IMR-90 (cell line): ENCODE data around the gene COL6A6. TPM values are rescaled to one million over a fixed set of nuclear protein-coding genes. Genes with fewer than 3 reads are reported as not detected.

ENCODE experiments used
- ATAC-seq: fragments of 200-7000 bp; cut with Tn5 transposase; 2 replicates; pipeline ENCODE4 v1.9.1; 2020; ENCODE audit warnings: low read depth, mild to moderate bottlenecking, moderate library complexity
- BruUV-seq: library from RNA; stranded (reverse); fragments of 400-500 nt; replicated peaks from 2 replicates; lab custom pipeline; 2021; lab: Mats Ljungman, UMichigan
- CTCF ChIA-PET: fragments of 300-600 bp; formaldehyde crosslinking; extraction: SDS; loops from one replicate; lab custom pipeline; 2021; ENCODE audit warnings: antibody characterized with exemption; lab: Yijun Ruan, JAX
- POLR2A ChIA-PET: fragments of 300-600 bp; sonication (Branson Sonifier 250); formaldehyde crosslinking; loops from one replicate; lab custom pipeline; 2022; ENCODE audit warnings: antibody characterized with exemption; ENCODE audit not compliant: unreplicated experiment; lab: Charles Lee
- DNase-seq: peaks from one replicate; pipeline ENCODE4 v3.0.0; 2013
- H2AFZ ChIP-seq: replicated peaks from 2 replicates; pipeline ENCODE3; 2013; ENCODE audit warnings: low read length, mild to moderate bottlenecking; ENCODE audit not compliant: poor library complexity
- H2AK5ac ChIP-seq: 2 replicates; pipeline ENCODE4 v1.6.1; 2013; ENCODE audit warnings: low read depth, low read length, inconsistent platforms
- H2AK9ac ChIP-seq: replicated peaks from 2 replicates; pipeline ENCODE3; 2013; ENCODE audit warnings: mild to moderate bottlenecking, low read depth, low read length, moderate library complexity; ENCODE audit not compliant: poor library complexity
- H2BK120ac ChIP-seq: 2 replicates; pipeline ENCODE4 v1.6.1; 2013; ENCODE audit warnings: low read depth, low read length, inconsistent platforms
- H2BK15ac ChIP-seq: 3 replicates; pipeline ENCODE4 v1.6.1; 2013; ENCODE audit warnings: low read depth, low read length, inconsistent platforms
- H2BK20ac ChIP-seq: 2 replicates; pipeline ENCODE4 v1.6.1; 2013; ENCODE audit warnings: low read depth, mild to moderate bottlenecking, inconsistent platforms, low read length, moderate library complexity
- H2BK5ac ChIP-seq: 2 replicates; pipeline ENCODE4 v1.6.1; 2013; ENCODE audit warnings: mild to moderate bottlenecking, low read depth, low read length, inconsistent platforms; ENCODE audit not compliant: poor library complexity, severe bottlenecking
- H3K14ac ChIP-seq: replicated peaks from 2 replicates; pipeline ENCODE4 v1.6.1; 2013; ENCODE audit warnings: low read depth, low read length, inconsistent platforms
- H3K18ac ChIP-seq: 2 replicates; pipeline ENCODE4 v1.6.1; 2013; ENCODE audit warnings: low read depth, low read length, control low read depth
- H3K23ac ChIP-seq: 2 replicates; pipeline ENCODE4 v1.6.1; 2013; ENCODE audit warnings: low read depth, low read length, inconsistent platforms
- H3K27ac ChIP-seq: 2 replicates; pipeline ENCODE4 v1.5.1; 2013; ENCODE audit warnings: mild to moderate bottlenecking, control low read depth, low read length; ENCODE audit not compliant: insufficient read depth
- H3K27me3 ChIP-seq: 2 replicates; pipeline ENCODE4 v1.6.1; 2013; ENCODE audit warnings: low read length; ENCODE audit not compliant: control insufficient read depth, insufficient read depth
- H3K36me3 ChIP-seq: 2 replicates; pipeline ENCODE4 v1.6.1; 2013; ENCODE audit warnings: low read length, mixed read lengths; ENCODE audit not compliant: control insufficient read depth, insufficient read depth
- H3K4ac ChIP-seq: 2 replicates; pipeline ENCODE4 v1.6.1; 2013; ENCODE audit warnings: low read depth, low read length, inconsistent platforms
- H3K4me1 ChIP-seq: 2 replicates; pipeline ENCODE4 v1.6.1; 2013; ENCODE audit warnings: low read length, mixed read lengths; ENCODE audit not compliant: control insufficient read depth, insufficient read depth
- H3K4me2 ChIP-seq: 2 replicates; pipeline ENCODE4 v1.6.1; 2013; ENCODE audit warnings: low read depth, mild to moderate bottlenecking, control low read depth, low read length, moderate library complexity
- H3K4me3 ChIP-seq: 2 replicates; pipeline ENCODE4 v1.5.1; 2013; ENCODE audit warnings: low read depth, mild to moderate bottlenecking, control low read depth, low read length, moderate library complexity; ENCODE audit not compliant: insufficient read depth
- H3K56ac ChIP-seq: 2 replicates; pipeline ENCODE4 v1.6.1; 2013; ENCODE audit warnings: low read length, inconsistent platforms; ENCODE audit not compliant: insufficient read depth; ENCODE audit errors: extremely low read depth
- H3K79me1 ChIP-seq, 2 experiments: 2 replicates each; pipeline ENCODE4 v1.6.1; 2013; ENCODE audit warnings: low read length in 2 of 2, inconsistent platforms in 1 of 2, low read depth in 1 of 2
- H3K9ac ChIP-seq: 2 replicates; pipeline ENCODE4 v1.6.1; 2013; ENCODE audit warnings: low read depth, low read length, control low read depth
- H3K9me1 ChIP-seq: 2 replicates; pipeline ENCODE4 v1.6.1; 2013; ENCODE audit warnings: low read length, inconsistent platforms; ENCODE audit not compliant: insufficient read depth
- H3K9me3 ChIP-seq: 2 replicates; pipeline ENCODE4 v1.6.1; 2013; ENCODE audit warnings: low read length; ENCODE audit not compliant: control insufficient read depth, insufficient read depth
- H4K20me1 ChIP-seq: 2 replicates; pipeline ENCODE4 v1.6.1; 2013; ENCODE audit warnings: low read length, inconsistent platforms; ENCODE audit not compliant: insufficient read depth
- H4K5ac ChIP-seq: 2 replicates; pipeline ENCODE4 v1.6.1; 2013; ENCODE audit warnings: mild to moderate bottlenecking, low read depth, low read length, control low read depth
- H4K8ac ChIP-seq, 2 experiments: 2 replicates each; pipeline ENCODE4 v1.6.1; 2013; ENCODE audit warnings: low read depth in 2 of 2, low read length in 2 of 2, control low read depth in 1 of 2, inconsistent platforms in 1 of 2
- H4K91ac ChIP-seq: 2 replicates; pipeline ENCODE4 v1.6.1; 2013; ENCODE audit warnings: low read depth, low read length, inconsistent platforms; ENCODE audit not compliant: insufficient read depth
- BHLHE40 ChIP-seq: fragments of 150-350 bp; IDR thresholded peaks from 2 replicates; pipeline ENCODE4 v1.6.1; 2016; ENCODE audit warnings: mild to moderate bottlenecking, low read depth, low read length
- CEBPB ChIP-seq: IDR thresholded peaks from 2 replicates; pipeline ENCODE4 v1.6.1; 2012; ENCODE audit warnings: low read depth, low read length, improper control_type of control experiment
- CHD1 ChIP-seq: IDR thresholded peaks from 2 replicates; pipeline ENCODE4 v1.6.1; 2012; ENCODE audit warnings: low read depth, low read length, improper control_type of control experiment
- CTCF ChIP-seq: conservative IDR thresholded peaks from 2 replicates; pipeline ENCODE4 v1.5.1; 2012; ENCODE audit warnings: mild to moderate bottlenecking, low read depth, low read length, improper control_type of control experiment
- ELK1 ChIP-seq: fragments of 150-350 bp; IDR thresholded peaks from 2 replicates; pipeline ENCODE4 v1.6.1; 2016; ENCODE audit warnings: low read depth, mild to moderate bottlenecking, low read length, moderate library complexity, borderline replicate concordance
- FOS ChIP-seq: fragments of 150-350 bp; IDR thresholded peaks from 2 replicates; pipeline ENCODE4 v1.6.1; 2016; ENCODE audit warnings: low read depth, low read length
- MAFK ChIP-seq: IDR thresholded peaks from 2 replicates; pipeline ENCODE4 v1.6.1; 2012; ENCODE audit warnings: low read depth, low read length, improper control_type of control experiment
- MAZ ChIP-seq: IDR thresholded peaks from 2 replicates; pipeline ENCODE4 v1.6.1; 2012; ENCODE audit warnings: low read depth, mild to moderate bottlenecking, low read length, improper control_type of control experiment, moderate library complexity, borderline replicate concordance
- MXI1 ChIP-seq: IDR thresholded peaks from 2 replicates; pipeline ENCODE4 v1.6.1; 2012; ENCODE audit warnings: low read depth, mild to moderate bottlenecking, low read length, moderate library complexity, borderline replicate concordance
- NFE2L2 ChIP-seq: fragments of 150-350 bp; IDR thresholded peaks from 2 replicates; pipeline ENCODE4 v1.6.1; 2016; ENCODE audit warnings: low read depth, mild to moderate bottlenecking, low read length
- POLR2A ChIP-seq: IDR thresholded peaks from 2 replicates; pipeline ENCODE4 v1.6.1; 2012; ENCODE audit warnings: mild to moderate bottlenecking, low read depth, low read length
- RAD21 ChIP-seq: IDR thresholded peaks from 2 replicates; pipeline ENCODE4 v1.6.1; 2012; ENCODE audit warnings: low read length, improper control_type of control experiment
- RCOR1 ChIP-seq: IDR thresholded peaks from 2 replicates; pipeline ENCODE4 v1.6.1; 2012; ENCODE audit warnings: mild to moderate bottlenecking, low read length, improper control_type of control experiment; ENCODE audit not compliant: insufficient replicate concordance
- RFX5 ChIP-seq: IDR thresholded peaks from 2 replicates; pipeline ENCODE4 v1.8.0; 2012; ENCODE audit warnings: low read depth, mild to moderate bottlenecking, low read length, moderate library complexity
- SMC3 ChIP-seq: fragments of 150-350 bp; IDR thresholded peaks from 2 replicates; pipeline ENCODE4 v1.6.1; 2016; ENCODE audit warnings: low read depth, mild to moderate bottlenecking, antibody characterized with exemption, low read length, moderate library complexity
- WGBS, 2 experiments: methylation state at CpG; one replicate each; pipeline versions ENCODE4 v1.1.5 to v1.1.7; 2013; ENCODE audit warnings: missing lambda C conversion rate in 2 of 2; ENCODE audit not compliant: insufficient read length in 1 of 2; ENCODE audit errors: extremely low coverage in 2 of 2; 5-methylcytosine and 5-hydroxymethylcytosine counted together
- dilution Hi-C: fragments of 300-500 bp; cut with HindIII; formaldehyde crosslinking; loops from one replicate; pipeline ENCODE4 v1.14.3; 2018; ENCODE audit warnings: low sequenced_read_pairs; ENCODE audit not compliant: unreplicated experiment
- in situ Hi-C: fragments of 300-500 bp; cut with MboI; formaldehyde crosslinking; loops from 3 replicates; pipeline ENCODE4 v1.14.3; 2019; ENCODE audit warnings: low sequenced_read_pairs, inconsistent platforms, mixed read lengths
- intact Hi-C: fragments of 100-400 bp; cut with micrococcal nuclease; formaldehyde crosslinking; loops from 2 replicates; pipeline ENCODE4 v1.10.0; 2022
- polyA plus RNA-seq, 3 experiments: library from polyadenylated mRNA; depleted of rRNA; stranded (reverse); fragments of >200 nt; gene quantifications; 2 replicates each; pipeline ENCODE4 v1.2.3, GENCODE V29; 2012; ENCODE audit warnings: low replicate concordance in 1 of 3
- total RNA-seq: library from RNA; depleted of rRNA; stranded (reverse); fragments of >200 nt; gene quantifications from 2 replicates; pipeline ENCODE4 v1.2.3, GENCODE V29; 2012
- TF ChIP-seq, protein P1 (sequence below): fragments of 150-350 bp; IDR thresholded peaks from 2 replicates; pipeline ENCODE4 v1.6.1; 2017; ENCODE audit warnings: mild to moderate bottlenecking, antibody characterized with exemption, low read length, low read depth

Gene COL6A6
- total and polyA plus RNA-seq, 2 of the 4 experiments (the other 2 are of a cell fraction): not detected

DNA sequence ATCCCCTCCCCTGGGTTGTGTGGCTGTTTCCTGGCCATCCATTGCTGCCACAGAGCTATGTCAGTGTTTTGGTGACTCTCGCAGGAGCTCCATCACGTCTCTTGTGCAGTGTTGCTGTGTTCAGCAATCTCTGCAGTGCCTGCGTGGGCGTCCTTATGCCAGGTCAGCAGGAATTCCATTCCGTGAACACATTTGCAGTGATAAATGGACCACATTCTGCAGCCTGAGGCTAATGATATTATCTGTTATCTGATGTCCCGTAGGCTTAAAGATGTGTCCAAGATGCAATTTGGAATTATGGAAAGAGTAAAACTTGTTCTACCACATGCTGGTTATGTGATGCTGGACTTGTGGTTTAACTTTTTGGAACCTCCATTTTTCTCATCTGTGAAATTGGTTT lies 25.5 kb upstream of the COL6A6 start:
- Histone ChIP-seq H3K56ac (no peak overlapping the region), H4K91ac (no peak overlapping the region), H3K9me1 (no peaks in the 10 kb centered on the region), H3K9ac (no peak overlapping the region), H2AFZ (no peak overlapping the region), H3K4me3 (no peak overlapping the region), H2BK20ac (no peak overlapping the region), H3K9me3 (no peaks in the 10 kb centered on the region), H3K4ac (no peak overlapping the region), H3K14ac (no peak overlapping the region), H3K4me1 (no peaks in the 10 kb centered on the region), H3K18ac (no peak overlapping the region), H2BK120ac (no peak overlapping the region), H3K23ac (no peak overlapping the region), H3K27ac (no peak overlapping the region), H4K20me1 (no peaks in the 10 kb centered on the region), H4K5ac (no peak overlapping the region), H2AK5ac (no peak overlapping the region), H2AK9ac (peak overlapping the region; percentile 63), H3K79me1 (no peaks in the 10 kb centered on the region), H2BK15ac (no peak overlapping the region), H2BK5ac (no peak overlapping the region), H3K4me2 (no peak overlapping the region), H4K8ac (no peak overlapping the region), H3K27me3 (no peaks in the 10 kb centered on the region), H3K36me3 (no peaks in the 10 kb centered on the region)
- TF ChIP-seq FOS (no peak), RAD21 (no peak), RCOR1 (no peak), NFE2L2 (no peak), CHD1 (no peak), POLR2A (no peak), CTCF (no peak), ELK1 (no peak), SMC3 (no peak), BHLHE40 (no peak), MXI1 (no peak), CEBPB (no peak), MAZ (no peak), MAFK (no peak), RFX5 (no peak)
- TF ChIP-seq, protein P1, sequence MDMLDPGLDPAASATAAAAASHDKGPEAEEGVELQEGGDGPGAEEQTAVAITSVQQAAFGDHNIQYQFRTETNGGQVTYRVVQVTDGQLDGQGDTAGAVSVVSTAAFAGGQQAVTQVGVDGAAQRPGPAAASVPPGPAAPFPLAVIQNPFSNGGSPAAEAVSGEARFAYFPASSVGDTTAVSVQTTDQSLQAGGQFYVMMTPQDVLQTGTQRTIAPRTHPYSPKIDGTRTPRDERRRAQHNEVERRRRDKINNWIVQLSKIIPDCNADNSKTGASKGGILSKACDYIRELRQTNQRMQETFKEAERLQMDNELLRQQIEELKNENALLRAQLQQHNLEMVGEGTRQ: no peak
- CTCF ChIA-PET: no interaction called here
- dilution Hi-C loops: no loop called here
- ATAC-seq (no peak), DNase-seq (no peak)
- 23% methylated on average over 4 of the region's 6 CpGs; no CpG with 5 or more reads in 1 of the 2 experiments for WGBS, 2 experiments
- intact Hi-C loops: no loop called here
- in situ Hi-C loops: no loop called here
- POLR2A ChIA-PET: no interaction called here
- BruUV-seq: no TSS peak
